ENCODE measurements around the gene ARL15. TPM values are rescaled to one million over a fixed set of nuclear protein-coding genes. Genes with fewer than 3 reads are reported as not detected.

The ARL15 gene
- total and polyA plus RNA-seq, 4 donors = 5.0 to 24.8 (median 13.3) TPM

DNA sequence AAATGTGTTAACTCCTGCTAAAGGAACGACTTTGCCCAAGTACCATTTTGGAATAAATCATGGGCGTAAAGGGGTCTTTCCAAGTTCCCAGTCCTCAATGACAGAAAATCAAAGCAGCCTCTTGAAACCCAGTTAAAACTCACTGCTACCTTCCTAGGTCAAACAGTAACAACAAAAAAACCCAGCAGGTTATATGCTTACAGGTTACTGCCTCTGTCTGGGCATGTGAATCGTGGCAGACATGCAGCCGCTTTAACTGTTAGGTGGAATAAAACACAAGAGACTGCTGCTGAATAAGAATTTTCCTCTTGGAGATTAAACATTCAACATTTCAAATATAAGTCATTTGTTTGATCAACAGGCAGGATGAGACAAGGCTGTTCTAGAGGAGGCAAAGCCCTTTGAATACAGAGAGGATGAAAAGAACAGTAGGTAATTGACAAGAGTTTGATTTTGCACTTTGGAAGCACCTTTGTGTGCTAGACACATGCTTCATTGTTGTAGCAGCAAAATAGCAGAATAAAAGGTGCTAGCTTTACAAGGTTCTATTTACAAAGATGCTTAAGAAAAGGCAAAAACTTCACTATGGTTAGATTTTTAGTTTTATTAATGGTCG lies 430.6 kb downstream of the ARL15 start:
- Histone ChIP-seq H3K27ac (ENCODE audit: low read depth in 1 of 2, low read length in 2 of 2) (no peak overlapping the region), H3K27me3 (ENCODE audit: control insufficient read depth in 4 of 4, insufficient read depth in 4 of 4, low read length in 3 of 4) (no peaks in the 10 kb centered on the region), H3K36me3 (ENCODE audit: control insufficient read depth in 4 of 4, insufficient read depth in 3 of 4, low read depth in 1 of 4, low read length in 3 of 4) (no peaks in the 10 kb centered on the region), H3K4me3 (ENCODE audit: low read depth in 1 of 3, low read length in 3 of 3) (no peak overlapping the region), H3K9me3 (ENCODE audit: control insufficient read depth in 4 of 4, low read length in 3 of 4) (no peaks in the 10 kb centered on the region), H3K9ac (ENCODE audit: low read depth in 1 of 2, low read length in 2 of 2) (no peak overlapping the region), H3K4me1 (ENCODE audit: control insufficient read depth in 4 of 4, insufficient read depth in 4 of 4, low read length in 3 of 4) (peaks cover 1 to 14% (median 6%) of the 10 kb centered on the region in 4 donors)
- DNase-seq (ENCODE audit: low spot score) = no peak
- WGBS = 99% methylated on average over 5 of the region's 5 CpGs
- TF ChIP-seq EGR1 (IDR thresholded peaks at IDR 0.05; ENCODE audit: low read depth in 2 of 2) = no peak
- TF ChIP-seq, protein P1, sequence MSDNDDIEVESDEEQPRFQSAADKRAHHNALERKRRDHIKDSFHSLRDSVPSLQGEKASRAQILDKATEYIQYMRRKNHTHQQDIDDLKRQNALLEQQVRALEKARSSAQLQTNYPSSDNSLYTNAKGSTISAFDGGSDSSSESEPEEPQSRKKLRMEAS (IDR thresholded peaks at IDR 0.05) = no peak
- no peak for TF ChIP-seq SP1 (IDR thresholded peaks at IDR 0.05)
- TF ChIP-seq JUND (IDR thresholded peaks at IDR 0.05) = no peak
- TF ChIP-seq, protein P2, sequence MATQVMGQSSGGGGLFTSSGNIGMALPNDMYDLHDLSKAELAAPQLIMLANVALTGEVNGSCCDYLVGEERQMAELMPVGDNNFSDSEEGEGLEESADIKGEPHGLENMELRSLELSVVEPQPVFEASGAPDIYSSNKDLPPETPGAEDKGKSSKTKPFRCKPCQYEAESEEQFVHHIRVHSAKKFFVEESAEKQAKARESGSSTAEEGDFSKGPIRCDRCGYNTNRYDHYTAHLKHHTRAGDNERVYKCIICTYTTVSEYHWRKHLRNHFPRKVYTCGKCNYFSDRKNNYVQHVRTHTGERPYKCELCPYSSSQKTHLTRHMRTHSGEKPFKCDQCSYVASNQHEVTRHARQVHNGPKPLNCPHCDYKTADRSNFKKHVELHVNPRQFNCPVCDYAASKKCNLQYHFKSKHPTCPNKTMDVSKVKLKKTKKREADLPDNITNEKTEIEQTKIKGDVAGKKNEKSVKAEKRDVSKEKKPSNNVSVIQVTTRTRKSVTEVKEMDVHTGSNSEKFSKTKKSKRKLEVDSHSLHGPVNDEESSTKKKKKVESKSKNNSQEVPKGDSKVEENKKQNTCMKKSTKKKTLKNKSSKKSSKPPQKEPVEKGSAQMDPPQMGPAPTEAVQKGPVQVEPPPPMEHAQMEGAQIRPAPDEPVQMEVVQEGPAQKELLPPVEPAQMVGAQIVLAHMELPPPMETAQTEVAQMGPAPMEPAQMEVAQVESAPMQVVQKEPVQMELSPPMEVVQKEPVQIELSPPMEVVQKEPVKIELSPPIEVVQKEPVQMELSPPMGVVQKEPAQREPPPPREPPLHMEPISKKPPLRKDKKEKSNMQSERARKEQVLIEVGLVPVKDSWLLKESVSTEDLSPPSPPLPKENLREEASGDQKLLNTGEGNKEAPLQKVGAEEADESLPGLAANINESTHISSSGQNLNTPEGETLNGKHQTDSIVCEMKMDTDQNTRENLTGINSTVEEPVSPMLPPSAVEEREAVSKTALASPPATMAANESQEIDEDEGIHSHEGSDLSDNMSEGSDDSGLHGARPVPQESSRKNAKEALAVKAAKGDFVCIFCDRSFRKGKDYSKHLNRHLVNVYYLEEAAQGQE (IDR thresholded peaks at IDR 0.05) = no peak
- TF ChIP-seq RXRA (IDR thresholded peaks at IDR 0.05) = no peak
- TF ChIP-seq RAD21 (IDR thresholded peaks at IDR 0.05) = no peak
- no peak for TF ChIP-seq FOXA1 (IDR thresholded peaks at IDR 0.05)
- no peak for TF ChIP-seq TAF1 (conservative IDR thresholded peaks at IDR 0.05)
- no peak for TF ChIP-seq HNF4A (conservative IDR thresholded peaks at IDR 0.05)
- TF ChIP-seq, protein P3, sequence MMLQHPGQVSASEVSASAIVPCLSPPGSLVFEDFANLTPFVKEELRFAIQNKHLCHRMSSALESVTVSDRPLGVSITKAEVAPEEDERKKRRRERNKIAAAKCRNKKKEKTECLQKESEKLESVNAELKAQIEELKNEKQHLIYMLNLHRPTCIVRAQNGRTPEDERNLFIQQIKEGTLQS (IDR thresholded peaks at IDR 0.05) = no peak
- TF ChIP-seq, protein P4, sequence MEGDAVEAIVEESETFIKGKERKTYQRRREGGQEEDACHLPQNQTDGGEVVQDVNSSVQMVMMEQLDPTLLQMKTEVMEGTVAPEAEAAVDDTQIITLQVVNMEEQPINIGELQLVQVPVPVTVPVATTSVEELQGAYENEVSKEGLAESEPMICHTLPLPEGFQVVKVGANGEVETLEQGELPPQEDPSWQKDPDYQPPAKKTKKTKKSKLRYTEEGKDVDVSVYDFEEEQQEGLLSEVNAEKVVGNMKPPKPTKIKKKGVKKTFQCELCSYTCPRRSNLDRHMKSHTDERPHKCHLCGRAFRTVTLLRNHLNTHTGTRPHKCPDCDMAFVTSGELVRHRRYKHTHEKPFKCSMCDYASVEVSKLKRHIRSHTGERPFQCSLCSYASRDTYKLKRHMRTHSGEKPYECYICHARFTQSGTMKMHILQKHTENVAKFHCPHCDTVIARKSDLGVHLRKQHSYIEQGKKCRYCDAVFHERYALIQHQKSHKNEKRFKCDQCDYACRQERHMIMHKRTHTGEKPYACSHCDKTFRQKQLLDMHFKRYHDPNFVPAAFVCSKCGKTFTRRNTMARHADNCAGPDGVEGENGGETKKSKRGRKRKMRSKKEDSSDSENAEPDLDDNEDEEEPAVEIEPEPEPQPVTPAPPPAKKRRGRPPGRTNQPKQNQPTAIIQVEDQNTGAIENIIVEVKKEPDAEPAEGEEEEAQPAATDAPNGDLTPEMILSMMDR (IDR thresholded peaks at IDR 0.05; ENCODE audit: low read depth, low read length, missing input control) = no peak
- TF ChIP-seq YY1 (IDR thresholded peaks at IDR 0.05) = no peak
- no peak for TF ChIP-seq FOXA2 (IDR thresholded peaks at IDR 0.05)
- TF ChIP-seq NR2F2 (IDR thresholded peaks at IDR 0.05) = no peak
- no peak for TF ChIP-seq GABPA (IDR thresholded peaks at IDR 0.05 in 1 of 2, conservative IDR thresholded peaks at IDR 0.05 in 1 of 2)

DNA sequence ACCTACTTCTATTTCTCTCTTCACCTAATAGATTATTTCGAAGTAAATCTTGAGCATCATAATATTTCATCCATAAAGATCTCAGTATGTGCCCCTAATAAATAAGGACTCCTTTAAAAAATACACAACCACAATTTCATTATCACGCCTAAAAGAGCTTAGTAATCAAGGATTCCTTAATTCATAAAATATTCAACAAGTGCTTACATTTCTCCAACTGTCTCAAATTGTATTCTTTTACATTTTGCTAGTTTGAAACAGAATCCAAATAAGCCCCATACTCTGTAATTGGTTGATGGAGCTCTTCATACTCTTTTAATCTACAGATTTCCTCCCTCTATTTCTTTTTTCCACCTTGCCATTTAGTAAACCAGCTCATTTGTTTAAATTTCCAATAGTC lies 432.4 kb downstream of the ARL15 start:
- Histone ChIP-seq H3K36me3 (ENCODE audit: control insufficient read depth in 4 of 4, insufficient read depth in 3 of 4, low read depth in 1 of 4, low read length in 3 of 4) (no peaks in the 10 kb centered on the region), H3K27me3 (ENCODE audit: control insufficient read depth in 4 of 4, insufficient read depth in 4 of 4, low read length in 3 of 4) (no peaks in the 10 kb centered on the region), H3K9ac (ENCODE audit: low read depth in 1 of 2, low read length in 2 of 2) (no peak overlapping the region), H3K4me3 (ENCODE audit: low read depth in 1 of 3, low read length in 3 of 3) (no peak overlapping the region), H3K9me3 (ENCODE audit: control insufficient read depth in 4 of 4, low read length in 3 of 4) (no peaks in the 10 kb centered on the region), H3K27ac (ENCODE audit: low read depth in 1 of 2, low read length in 2 of 2) (no peak overlapping the region), H3K4me1 (ENCODE audit: control insufficient read depth in 4 of 4, insufficient read depth in 4 of 4, low read length in 3 of 4) (peaks cover 1 to 22% (median 15%) of the 10 kb centered on the region in 4 donors)
- DNase-seq (ENCODE audit: low spot score) = no peak
- WGBS = 93% methylated on average over 2 of the region's 2 CpGs
- TF ChIP-seq, protein P1 (IDR thresholded peaks at IDR 0.05) = no peak
- TF ChIP-seq HNF4A (conservative IDR thresholded peaks at IDR 0.05) = no peak
- no peak for TF ChIP-seq RXRA (IDR thresholded peaks at IDR 0.05)
- TF ChIP-seq RAD21 (IDR thresholded peaks at IDR 0.05) = no peak
- TF ChIP-seq, protein P3 (IDR thresholded peaks at IDR 0.05) = no peak
- no peak for TF ChIP-seq TAF1 (conservative IDR thresholded peaks at IDR 0.05)
- TF ChIP-seq YY1 (IDR thresholded peaks at IDR 0.05) = no peak
- no peak for TF ChIP-seq FOXA1 (IDR thresholded peaks at IDR 0.05)
- TF ChIP-seq JUND (IDR thresholded peaks at IDR 0.05) = no peak
- TF ChIP-seq, protein P2 (IDR thresholded peaks at IDR 0.05) = no peak
- TF ChIP-seq, protein P4 (IDR thresholded peaks at IDR 0.05; ENCODE audit: low read depth, low read length, missing input control) = no peak

Data from liver (tissue), 9 donors.